Measurements from ENCODE around the gene SRRM1.
"Not testable (repeated sequence)": the region's sequence is repeated elsewhere in the genome, so short reads cannot be mapped to it uniquely, and the experiment has no call there.

Gene SRRM1

DNA sequence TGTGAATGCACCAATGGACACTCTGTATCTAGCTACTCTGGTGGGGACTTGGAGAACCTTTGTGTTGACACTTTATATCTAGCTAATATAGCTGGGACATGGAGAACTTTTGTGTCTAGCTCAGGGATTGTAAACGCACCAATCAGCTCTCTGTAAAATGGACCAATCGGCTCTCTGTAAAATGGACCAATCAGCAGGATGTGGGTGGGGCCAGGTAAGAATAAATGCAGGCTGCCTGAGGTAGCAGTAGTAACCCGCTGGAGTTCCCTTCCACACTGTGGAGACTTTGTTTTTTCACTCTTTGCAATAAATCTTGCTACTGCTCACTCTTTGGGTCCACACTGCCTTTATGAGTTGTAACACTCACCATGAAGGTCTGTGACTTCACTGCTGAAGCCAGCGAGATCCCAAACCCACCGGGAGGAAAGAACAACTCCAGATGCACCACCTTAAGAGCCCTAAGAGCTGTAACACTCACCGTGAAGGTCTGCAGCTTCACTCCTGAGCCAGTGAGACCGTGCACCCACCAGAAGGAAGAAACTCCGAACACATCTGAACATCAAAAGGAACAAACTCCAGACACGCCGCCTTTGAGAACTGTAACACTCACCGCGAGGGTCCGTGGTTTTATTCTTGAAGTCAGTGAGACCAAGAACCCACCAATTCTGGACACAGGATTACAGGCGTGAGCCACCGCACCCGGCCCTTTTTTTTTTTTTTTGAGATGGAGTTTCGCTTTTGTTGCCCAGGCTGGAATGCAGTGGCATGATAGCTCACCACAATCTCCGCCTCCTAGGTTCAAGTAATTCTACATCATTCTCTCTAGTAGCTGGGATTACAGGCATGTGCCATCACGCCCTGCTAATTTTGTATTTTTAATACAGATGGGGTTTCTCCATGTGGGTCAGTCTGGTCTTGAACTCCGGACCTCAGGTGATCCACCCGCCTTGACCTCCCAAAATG is 79.3 kb downstream of the SRRM1 start:
- not testable (repeated sequence) for DNase-seq

Measured in DMS153 (cell line).